ENCODE results near the gene XRCC4.
"Not testable (repeated sequence)": the region's sequence is repeated elsewhere in the genome, so short reads cannot be mapped to it uniquely, and the experiment has no call there.

Gene XRCC4

DNA sequence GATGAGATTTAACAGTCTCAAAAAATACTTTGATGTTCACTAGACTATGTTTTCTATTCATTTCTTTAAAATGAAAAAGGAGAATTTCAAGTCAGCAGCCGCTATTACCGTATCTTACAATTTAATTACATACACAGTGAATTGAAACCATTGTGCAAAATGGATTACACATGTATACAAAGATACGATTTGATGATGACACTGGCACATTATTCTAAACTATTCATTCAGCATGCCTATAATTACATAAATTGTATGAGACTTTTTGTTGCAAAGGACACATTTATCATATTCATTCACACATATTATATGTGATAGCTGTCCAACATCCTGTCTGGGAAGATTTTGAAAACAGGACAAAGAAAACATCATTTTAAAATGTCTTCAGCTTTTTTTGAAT lies 275.9 kb downstream of the XRCC4 start:
- DNase-seq (ENCODE audit: low spot score), result no peak

DNA sequence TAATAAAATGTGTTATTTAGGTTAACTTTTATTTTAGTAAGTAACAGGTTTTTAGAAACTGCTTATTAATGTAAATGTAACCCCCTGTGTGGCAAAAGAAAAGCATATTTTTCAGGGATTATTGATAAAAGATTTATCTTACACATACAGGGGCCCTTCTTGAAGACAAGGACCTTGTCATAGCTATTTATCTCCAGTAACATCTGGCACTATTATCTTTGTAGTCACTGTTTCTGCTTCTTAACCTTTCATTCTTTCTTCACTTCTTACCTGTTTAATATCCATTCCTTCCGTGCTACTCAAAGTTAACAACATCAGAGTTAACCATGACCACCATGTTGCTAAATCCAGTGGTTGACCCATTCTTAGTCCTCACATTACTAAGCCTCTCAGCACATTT lies 276.4 kb downstream of the XRCC4 start:
- no peak for DNase-seq (ENCODE audit: low spot score)

DNA sequence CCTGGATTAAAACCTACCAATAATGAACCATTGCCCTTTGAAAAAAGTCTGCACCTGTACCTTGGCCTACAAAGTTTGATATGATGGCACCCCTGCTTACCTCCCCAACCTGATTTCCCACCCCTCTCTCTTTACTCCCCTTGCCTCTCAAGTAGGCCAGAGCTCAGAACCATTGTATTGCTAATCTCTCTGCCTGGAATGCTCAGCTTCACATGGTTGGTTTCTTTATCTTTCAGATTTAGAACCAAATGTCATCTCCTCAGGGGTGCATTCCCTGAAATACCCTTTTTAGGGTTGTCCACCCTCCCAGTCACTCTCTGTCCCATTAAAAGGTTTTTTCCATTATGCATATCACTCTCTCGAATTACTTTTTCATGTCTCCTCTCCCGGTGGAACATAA lies 277.6 kb downstream of the XRCC4 start:
- peak; percentile 64 for DNase-seq (ENCODE audit: low spot score)

DNA sequence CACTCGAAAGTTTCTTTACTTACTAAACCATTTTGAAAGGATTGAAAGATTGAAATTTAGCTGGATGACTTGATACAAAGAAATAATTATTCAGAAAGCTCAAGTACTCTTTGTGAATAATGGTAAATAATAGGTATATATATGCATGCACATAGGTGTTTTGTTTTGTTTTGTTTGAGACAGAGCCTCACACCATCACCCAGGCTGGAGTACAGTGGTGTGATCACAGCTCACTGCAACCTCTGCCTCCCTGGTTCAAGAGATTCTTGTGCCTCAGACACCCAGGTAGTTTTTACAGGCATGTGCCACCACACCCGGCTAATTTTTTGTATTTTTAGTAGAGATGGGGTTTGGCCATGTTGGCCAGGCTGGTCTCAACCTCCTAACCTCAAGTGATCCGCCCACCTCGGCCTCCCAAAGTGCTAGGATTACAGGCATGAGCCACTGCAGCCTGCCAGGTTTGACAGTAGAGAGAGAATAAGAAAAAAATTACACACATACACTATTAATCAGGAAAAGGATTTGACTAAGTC lies 278.2 kb downstream of the XRCC4 start:
- not testable (repeated sequence) for DNase-seq (ENCODE audit: low spot score)

DNA sequence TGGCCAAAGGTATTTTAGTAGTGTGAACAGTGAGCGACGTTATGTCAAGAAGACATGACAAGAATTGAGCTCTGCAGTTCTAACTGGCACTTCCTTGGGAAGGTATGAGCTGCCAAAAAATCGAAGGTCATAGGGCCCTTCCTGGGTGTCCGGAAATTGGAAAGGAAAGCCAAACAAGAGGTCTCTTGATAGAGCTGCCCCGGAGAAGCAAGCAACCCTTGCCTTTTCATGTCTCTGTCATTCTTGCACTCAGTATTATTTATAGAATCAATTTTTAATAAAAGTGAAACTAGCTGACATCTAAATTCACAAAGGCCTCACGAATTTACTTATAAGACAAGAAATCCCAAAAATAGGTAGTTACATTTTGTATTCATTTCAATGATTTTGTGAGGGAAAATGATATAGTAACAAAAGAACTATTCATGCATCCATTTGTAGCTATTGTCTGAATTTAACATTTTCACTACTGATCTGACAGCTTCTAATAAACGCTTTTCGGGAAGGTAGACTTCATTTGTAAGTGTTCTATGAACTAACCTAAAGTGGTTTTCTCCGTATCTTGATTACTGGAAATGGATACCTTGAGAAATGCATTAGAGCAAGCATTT lies 280.4 kb downstream of the XRCC4 start:
- DNase-seq (ENCODE audit: low spot score), result no peak

DNA sequence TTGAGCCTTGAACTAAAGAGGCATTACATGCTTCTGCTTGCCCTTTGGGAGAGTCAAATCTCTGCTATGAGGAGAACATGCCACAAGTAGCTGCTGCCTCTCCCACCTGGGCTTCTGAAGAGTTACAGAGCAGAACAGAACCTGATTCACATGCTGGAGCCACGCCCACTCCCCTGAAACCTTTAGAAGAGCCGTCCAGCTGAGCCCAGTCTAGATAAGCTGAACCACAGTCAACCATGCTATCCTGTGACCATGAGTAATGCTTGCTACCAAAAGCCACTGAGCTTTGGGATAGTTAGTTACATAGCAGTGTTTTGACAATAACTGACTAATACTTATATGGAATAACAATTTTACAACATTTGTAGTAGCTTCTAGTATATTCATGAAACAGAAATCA lies 283.2 kb downstream of the XRCC4 start:
- no peak for DNase-seq (ENCODE audit: low spot score)

DNA sequence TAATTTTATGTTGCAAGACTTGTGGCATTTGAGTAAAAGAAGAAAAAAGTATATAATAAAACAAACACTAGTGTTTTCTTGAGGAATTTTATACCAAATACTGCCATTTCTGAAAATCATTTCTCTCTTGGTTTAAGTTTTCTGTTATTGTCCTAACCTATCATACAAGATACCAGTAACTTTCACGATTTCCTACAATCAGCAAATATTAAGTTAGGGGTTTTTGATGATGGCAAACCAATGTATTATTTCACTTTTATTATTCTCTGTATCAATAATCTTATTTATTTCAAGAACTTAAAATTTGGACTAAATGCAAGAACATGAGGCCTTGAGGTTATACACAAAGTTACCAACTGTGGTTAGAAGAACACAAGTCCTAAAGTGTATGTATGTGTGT lies 285.2 kb downstream of the XRCC4 start:
- DNase-seq (ENCODE audit: low spot score), result no peak

DNA sequence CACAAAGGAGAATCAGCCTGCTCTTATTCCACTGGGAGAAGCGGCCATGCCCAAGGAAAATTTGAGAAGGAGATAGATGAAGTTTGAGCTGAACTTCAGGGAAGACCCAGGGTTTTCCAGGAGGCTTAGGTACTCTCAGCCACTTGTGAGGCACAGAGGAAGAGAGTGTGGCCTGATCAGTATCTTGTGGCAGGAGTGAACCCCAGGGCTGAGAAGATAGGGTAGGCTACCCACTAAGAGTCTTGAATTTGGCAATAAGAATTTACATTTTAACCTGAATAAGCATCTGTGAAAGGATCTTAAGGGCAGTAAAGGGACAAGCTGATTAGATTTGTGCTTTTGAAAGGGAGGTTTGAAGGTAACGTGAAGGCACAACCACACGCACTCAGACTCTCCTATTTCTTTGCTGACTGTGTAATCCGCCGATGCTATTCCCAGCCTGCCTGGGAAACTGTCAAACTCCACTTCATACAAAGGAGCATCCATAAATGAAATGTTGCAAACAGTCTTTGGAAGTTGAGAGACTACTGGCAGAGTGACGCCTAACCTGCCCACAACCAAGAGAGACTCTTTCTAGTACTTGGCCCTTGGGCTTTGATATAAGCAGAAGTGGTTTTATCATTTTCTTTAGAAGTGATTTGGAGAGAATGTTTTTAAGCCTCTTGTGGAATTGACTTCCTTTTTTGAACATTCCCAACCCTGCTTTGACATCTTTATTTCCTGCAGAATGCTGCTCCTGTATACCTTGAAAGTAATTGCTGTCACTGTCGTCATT lies 286.0 kb downstream of the XRCC4 start:
- no peak for DNase-seq (ENCODE audit: low spot score)

DNA sequence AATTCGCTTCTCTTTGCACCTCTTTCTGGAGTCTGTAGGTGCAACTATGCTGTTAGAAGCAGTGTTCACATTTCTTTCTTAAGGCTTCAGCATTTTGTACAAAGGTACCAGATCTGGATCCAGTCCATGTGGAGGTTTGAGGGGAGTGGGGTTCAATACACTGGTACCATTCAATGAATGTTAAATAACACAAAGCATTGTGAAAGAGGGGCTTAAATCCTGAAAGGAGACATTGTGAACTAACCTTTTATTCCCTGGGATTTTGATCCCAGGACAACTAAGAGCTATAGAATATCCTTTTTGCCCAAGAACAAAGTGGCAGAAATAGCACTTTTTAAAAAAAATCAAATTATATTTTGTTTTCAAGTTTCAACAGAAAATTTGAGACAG lies 286.5 kb downstream of the XRCC4 start:
- no peak for DNase-seq (ENCODE audit: low spot score)

DNA sequence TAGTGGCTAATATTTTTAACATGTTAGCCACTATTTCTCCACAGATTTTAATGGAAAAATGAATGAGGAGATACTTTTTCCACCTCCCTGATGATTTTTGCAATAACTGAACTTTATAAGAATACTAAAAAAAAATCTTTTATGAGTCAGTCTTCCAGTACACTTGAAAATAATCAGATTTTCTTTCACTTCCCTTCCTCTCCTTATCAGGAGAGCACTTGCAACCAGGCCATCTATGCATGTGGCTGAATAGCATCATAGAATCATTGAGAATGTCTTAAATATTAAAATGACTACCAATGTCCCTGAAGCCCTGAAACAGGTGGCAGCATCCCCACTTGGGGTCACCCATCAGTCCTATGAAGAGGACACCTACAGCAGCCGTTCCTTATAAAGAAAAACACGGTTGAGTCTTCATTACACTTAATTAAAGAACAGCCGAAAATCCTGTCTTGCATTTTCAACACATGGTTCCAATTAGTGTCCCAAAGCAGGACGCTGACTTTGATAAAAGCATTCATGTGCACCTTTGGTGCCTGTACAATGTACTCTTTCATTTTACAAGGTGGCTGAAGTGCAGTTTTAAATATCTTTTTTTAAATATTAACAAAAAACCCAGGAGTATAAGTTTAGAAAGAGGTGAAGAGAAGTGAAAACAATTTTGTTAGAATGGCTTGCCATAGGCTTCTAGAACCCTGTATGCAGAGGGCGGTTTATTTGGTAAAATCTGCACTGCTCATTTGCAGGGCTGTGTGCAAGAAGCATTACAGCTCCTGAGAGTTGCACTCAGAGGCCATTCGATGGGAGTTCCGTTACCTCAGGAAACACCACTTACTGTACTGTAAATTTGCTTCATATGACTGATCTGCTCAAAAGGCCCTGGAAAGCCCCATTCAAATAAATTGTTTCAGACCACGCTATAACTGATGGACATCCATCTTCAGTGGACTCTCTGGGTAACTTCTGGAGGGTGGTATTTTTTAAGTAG lies 287.3 kb downstream of the XRCC4 start:
- DNase-seq (ENCODE audit: low spot score), result no peak

DNA sequence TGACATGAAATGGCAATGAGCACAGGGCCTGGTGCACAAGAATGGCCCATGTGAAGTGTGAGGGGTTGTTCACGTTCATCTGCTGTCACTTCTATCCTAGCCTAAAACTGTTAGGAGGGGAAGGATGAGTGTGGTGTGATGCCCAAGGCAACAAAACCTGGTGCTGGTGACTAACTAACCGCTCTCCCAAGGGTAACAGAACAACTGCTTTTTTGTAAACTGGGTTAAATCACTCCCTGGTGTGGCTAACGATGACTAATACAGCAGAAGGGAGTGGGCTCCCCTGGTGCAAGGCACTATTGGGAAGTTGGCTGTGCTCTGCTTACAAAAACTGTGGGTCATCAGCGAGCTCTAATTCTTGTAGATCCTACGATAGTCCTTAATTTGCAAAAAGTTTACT lies 291.0 kb downstream of the XRCC4 start:
- DNase-seq (ENCODE audit: low spot score), result no peak

DNA sequence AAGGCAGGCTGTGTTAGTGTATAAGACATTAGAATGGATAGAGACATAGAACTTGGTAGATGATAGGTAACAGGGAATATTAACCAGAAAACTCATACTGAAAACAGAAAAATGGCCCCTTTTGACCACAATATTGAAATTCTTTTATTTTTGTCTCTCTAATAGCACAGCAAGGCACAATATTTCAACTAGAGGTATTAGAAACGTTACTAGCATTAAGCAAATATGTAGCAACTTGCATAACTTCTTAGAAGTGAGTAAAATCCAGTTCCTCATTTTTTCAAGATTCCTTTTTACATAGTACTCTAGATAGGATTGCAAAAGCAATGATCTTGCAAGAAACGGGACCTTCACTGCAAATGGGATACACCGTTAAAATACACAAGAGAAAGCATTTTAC lies 291.5 kb downstream of the XRCC4 start:
- DNase-seq (ENCODE audit: low spot score), result no peak

DNA sequence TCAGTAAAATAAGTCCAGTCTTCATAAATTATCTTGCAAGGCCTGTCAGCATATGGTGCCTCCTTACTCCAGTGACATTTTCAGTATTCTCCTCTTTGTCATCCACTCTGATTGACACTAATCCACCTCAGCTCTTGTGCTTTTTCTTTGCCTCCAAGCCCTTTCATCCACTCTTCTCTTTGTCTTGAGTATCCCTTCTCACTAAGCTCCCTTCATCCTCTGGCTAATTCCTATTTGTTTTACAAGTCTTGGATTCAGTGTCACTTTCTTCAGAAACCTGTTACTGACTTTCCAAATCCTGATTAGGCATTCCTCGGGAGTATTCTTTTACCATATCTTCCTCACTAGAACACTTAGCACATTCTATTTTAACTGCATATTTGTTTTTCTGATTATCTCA lies 293.6 kb downstream of the XRCC4 start:
- DNase-seq (ENCODE audit: low spot score), result no peak

DNA sequence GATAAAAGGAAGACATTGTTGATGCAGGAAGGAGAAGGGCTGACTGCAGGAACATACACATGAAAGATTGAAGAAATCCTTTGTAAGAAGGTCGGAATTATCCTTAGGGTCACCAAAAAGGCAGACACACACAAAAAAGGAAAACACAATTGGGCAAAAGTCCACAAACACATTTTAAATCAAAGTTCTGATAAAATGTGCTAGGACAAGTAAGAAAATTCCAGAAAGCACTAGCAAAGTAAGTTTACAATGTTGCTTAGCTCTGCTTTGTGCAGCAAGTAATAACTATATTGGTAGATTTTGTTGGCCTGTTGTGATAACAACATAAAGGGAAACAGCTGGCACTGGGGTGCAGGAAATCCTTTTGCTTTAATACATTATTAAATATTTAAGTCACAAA lies 294.4 kb downstream of the XRCC4 start:
- no peak for DNase-seq (ENCODE audit: low spot score)

DNA sequence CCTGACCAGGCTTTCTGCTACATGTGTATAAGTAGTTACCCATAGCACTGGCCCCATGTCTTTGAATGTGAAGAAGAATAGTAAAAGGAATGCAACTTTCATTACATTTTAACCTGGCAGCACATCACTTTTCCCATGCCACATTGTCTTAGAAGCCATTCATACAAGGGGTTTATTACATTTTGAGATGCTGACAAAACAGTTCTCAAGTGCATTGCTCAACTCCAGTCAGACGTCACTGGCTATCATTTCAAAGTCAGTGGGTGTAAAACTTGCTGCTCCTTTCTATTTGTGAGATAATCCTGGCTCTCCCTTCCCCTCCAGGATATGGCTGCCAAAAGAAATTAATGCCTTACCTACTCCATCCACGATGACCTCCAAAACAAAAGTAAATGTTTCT lies 297.2 kb downstream of the XRCC4 start:
- no peak for DNase-seq (ENCODE audit: low spot score)

DNA sequence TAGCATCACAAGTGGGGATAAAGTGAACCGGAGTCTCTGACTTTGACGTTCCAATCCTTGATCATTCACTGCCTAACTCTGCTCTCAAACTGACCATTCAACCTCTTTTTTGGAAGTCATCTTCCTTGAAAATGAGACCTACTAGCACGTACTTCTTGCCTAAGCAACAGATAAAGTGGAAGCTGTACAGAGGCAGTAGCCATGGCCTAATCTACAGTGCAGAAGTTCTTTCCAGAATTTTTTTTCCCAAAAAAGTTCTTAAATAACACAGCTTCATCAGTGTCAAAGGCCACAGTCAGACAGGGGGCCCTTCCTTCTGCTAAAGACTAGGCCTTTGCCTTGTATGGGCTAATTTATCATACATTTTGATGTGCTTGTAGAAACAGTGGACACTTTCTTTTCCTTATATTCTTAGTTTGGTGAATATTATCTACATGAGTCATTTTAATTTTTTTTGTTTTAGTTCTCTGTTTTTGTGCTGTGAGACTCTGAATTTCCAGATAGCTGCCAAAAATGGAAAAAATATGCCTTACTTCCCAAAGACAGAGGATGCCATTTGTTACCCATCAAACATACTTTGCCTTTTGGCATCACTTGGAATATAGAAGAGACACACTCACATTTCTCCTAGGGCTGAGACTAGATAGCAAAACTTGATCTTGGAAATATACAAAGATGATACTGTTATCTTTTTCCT lies 297.9 kb downstream of the XRCC4 start:
- DNase-seq (ENCODE audit: low spot score), result no peak

DNA sequence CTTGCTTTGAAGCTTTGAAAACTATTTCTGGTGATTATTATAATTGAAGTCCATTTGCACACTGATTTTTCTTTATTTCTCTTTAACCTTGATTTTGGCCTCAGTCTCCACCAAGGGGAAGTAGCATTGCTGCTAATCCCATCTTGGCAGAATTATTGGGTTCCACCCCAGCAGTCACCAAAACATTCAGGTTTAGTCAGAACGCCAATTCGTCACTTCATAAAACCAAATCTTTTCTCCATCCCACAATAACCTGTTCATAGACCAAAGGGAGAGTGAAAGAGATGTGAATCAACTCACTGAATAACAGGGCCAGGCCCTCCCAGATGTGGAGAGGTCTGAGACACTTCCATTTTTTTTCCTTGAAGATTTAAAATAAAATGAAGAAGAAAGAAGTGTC lies 299.1 kb downstream of the XRCC4 start:
- no peak for DNase-seq (ENCODE audit: low spot score)

DNA sequence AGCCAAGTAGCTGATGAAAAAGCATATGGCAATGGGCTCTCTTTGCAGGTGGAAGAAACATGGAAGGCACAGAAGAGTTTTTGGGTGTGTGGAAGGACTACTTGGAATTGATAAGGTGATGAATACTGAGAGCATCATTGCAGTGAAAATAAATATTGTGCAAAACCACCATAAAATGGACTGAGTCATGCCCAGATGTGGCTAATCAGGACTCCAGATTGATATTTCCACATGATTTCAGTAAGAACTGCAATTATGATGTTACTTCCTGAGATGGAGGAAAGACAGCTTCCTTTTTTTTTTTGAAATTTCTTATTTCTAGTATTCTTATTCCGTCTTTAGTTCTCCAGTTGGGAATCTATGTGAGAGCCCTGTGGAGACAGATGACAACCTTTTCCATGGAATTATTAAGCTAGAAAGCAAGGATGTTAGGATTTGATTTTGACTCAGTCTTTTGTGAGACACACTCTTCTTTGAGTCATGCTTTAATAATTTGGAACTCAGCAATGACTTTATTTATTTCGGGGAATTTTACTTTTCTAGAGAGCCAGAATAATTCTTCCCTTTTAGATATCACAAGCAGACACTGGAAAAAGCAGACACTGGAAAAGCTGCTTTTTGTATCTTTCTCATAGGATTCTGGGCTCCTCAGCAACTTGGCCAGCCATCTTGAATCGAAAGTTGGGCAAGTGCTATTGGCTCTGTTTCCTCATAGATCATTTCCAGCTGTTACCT lies 300.0 kb downstream of the XRCC4 start:
- no peak for DNase-seq (ENCODE audit: low spot score)

DNA sequence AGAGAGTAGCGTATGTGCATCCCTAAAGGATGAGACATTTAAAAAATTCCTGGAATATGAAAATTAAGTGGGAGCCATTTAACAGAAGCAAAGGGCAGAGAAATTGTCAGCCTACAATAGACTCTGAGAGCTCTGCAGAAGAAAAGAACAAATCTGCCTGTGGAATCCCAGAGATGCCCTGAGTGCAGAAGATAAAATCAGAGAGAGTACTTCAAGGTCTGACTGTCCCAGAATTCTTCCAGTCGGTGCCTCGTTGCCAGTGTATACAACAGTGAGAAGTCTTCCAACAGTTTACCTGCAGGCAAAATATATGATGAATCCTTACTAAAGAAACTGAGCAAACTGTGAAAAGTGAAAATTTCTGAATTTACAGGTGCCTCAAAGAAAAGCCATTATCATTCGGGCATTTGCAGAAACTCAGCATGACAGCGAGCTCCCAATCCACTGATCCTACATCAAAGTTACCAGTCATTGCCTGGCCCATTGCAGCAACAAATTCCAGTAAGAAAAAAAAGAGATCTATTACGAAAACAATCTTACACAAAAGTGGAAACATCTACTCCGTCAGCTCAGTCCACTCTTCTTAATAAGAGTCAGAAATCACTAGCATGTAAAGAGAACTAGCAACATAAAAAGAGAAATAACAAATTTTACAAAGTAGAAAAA lies 301.4 kb downstream of the XRCC4 start:
- DNase-seq (ENCODE audit: low spot score), result peak; percentile 18

DNA sequence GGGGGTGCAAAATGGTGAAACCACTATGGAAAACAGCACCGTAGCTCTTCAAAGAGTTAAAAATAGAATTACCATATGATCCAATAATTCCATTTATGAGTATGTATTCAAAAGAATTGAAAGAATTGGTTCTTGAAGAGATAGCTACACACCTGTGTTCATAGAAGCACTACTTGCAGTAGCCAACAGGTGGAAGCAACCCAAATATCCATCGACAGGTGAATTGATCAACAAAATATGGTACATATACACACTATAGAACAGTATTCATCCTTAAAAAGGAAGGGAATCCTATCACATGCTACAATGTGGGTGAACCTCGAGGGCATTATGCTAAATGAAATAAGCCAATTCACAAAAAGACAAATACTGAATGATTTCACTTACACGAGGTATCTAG lies 308.5 kb downstream of the XRCC4 start:
- no peak for DNase-seq (ENCODE audit: low spot score)

DNA sequence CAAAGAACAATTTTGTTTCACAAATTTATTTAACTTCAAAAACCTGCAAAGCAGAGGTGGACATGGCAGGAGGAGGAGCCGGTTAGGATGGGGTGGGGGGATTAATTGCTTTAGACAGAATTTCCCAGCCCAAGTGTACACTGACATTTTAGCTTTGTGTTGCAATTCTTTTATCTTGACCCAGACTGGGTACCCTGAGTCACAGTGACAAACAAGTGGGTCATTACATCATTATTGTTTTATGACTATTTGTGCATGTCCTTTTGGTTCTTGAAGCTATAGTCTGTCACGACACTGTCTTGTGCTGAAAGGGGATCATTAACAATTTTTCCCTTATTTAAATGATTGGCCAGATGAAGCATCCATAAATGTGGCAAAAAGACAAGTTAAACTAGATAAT lies 309.7 kb downstream of the XRCC4 start:
- DNase-seq (ENCODE audit: low spot score), result no peak

Data from iPS-NIHi11 (cell line).